Raji (cell line): ENCODE measurements around the gene JAZF1.

ENCODE experiments used
- POLR2A ChIP-seq: IDR thresholded peaks from 2 replicates; pipeline ENCODE4 v1.6.1; 2011; ENCODE audit warnings: low read depth, low read length, control low read depth; ENCODE audit not compliant: insufficient read depth

JAZF1 gene

GRCh38 chr7:28157831-28158416, 22.7 kb downstream of the JAZF1 start:
- TF ChIP-seq POLR2A = no peak

- TF ChIP-seq POLR2A = no peak
Observed at GRCh38 chr7:28157076-28157745, 23.4 kb downstream of the JAZF1 start.

GRCh38 chr7:28156401-28156800, 24.2 kb downstream of the JAZF1 start:
- no peak for TF ChIP-seq POLR2A

- TF ChIP-seq POLR2A = no peak
Observed at GRCh38 chr7:28155964-28156363, 24.6 kb downstream of the JAZF1 start.

GRCh38 chr7:28155019-28155660, 25.5 kb downstream of the JAZF1 start:
- TF ChIP-seq POLR2A = no peak

GRCh38 chr7:28152594-28152993, 28.0 kb downstream of the JAZF1 start:
- TF ChIP-seq POLR2A = no peak

GRCh38 chr7:28151965-28152364, 28.6 kb downstream of the JAZF1 start:
- no peak for TF ChIP-seq POLR2A

GRCh38 chr7:28149291-28150101, 31.1 kb downstream of the JAZF1 start:
- no peak for TF ChIP-seq POLR2A

GRCh38 chr7:28145931-28146330, 34.7 kb downstream of the JAZF1 start:
- no peak for TF ChIP-seq POLR2A

GRCh38 chr7:28145090-28145626, 35.4 kb downstream of the JAZF1 start:
- TF ChIP-seq POLR2A = no peak

GRCh38 chr7:28144266-28144665, 36.3 kb downstream of the JAZF1 start:
- no peak for TF ChIP-seq POLR2A

- no peak for TF ChIP-seq POLR2A
Observed at GRCh38 chr7:28142650-28143049, 37.9 kb downstream of the JAZF1 start.

GRCh38 chr7:28140979-28141378, 39.6 kb downstream of the JAZF1 start:
- TF ChIP-seq POLR2A = no peak

GRCh38 chr7:28138837-28139236, 41.8 kb downstream of the JAZF1 start:
- TF ChIP-seq POLR2A = no peak

GRCh38 chr7:28137463-28137862, 43.1 kb downstream of the JAZF1 start:
- TF ChIP-seq POLR2A = no peak

GRCh38 chr7:28136885-28137284, 43.7 kb downstream of the JAZF1 start:
- no peak for TF ChIP-seq POLR2A

- no peak for TF ChIP-seq POLR2A
Observed at GRCh38 chr7:28136420-28136819, 44.2 kb downstream of the JAZF1 start.
